Psoas muscle (tissue), 8 donors: ENCODE results near the gene GREM2. TPM values are rescaled to one million over a fixed set of nuclear protein-coding genes. Genes with fewer than 3 reads are reported as not detected.

Source experiments
- ATAC-seq, 4 donors: fragments of 200-7000 bp; cut with Tn5 transposase; one replicate each; pipeline ENCODE4 v1.9.1; 2020; ENCODE audit warnings: moderate library complexity in 3 of 4, mild to moderate bottlenecking in 2 of 4
- DNase-seq, 2 donors: peaks; one replicate each; pipeline ENCODE4 v3.0.0-alpha.2; 2020
- H3K27ac ChIP-seq: fragments of 200-600 bp; one replicate; pipeline ENCODE4 v1.8.0; 2022
- H3K27me3 ChIP-seq, 3 donors: fragments of 200-600 bp in 1 of 3; one replicate each; pipeline versions ENCODE4 v1.6.1 to v1.8.0; 2013 to 2022; ENCODE audit warnings: low read length in 2 of 3, mild to moderate bottlenecking in 2 of 3, moderate library complexity in 1 of 3; ENCODE audit not compliant: insufficient read depth in 3 of 3
- H3K36me3 ChIP-seq, 2 donors: fragments of 200-600 bp in 1 of 2; one replicate each; pipeline versions ENCODE4 v1.6.1 to v1.8.0; 2013 to 2022; ENCODE audit warnings: low read depth in 1 of 2, mild to moderate bottlenecking in 1 of 2, moderate library complexity in 1 of 2; ENCODE audit not compliant: insufficient read depth in 1 of 2
- H3K4me1 ChIP-seq: fragments of 200-600 bp; one replicate; pipeline ENCODE4 v1.8.0; 2022
- H3K4me3 ChIP-seq: fragments of 200-600 bp; one replicate; pipeline ENCODE4 v1.8.0; 2022; ENCODE audit warnings: mild to moderate bottlenecking
- H3K9me3 ChIP-seq: fragments of 200-600 bp; one replicate; pipeline ENCODE4 v1.8.0; 2022
- WGBS, 3 donors: extraction: QIAGEN DNeasy Blood & Tissue Kit; methylation state at CpG; one replicate each; pipeline versions ENCODE4 v1.1.6 to v1.1.7; 2013; 5-methylcytosine and 5-hydroxymethylcytosine counted together
- intact Hi-C, 2 donors: fragments of 100-400 bp; cut with DNase I; formaldehyde crosslinking; loops; one replicate each; pipeline versions ENCODE4 v1.11.0 to v1.14.2; 2022
- polyA plus RNA-seq, 3 donors: library from polyadenylated mRNA; stranded (reverse); fragments of 200-250 nt; gene quantifications; one replicate each; pipeline ENCODE4 v1.2.3, GENCODE V29; 2013
- total RNA-seq, 4 donors: library from RNA; stranded (reverse); fragmentation: NEBNext Ultra II Directional in 2 of 4; extraction: Animal tissue kit (Norgen Biotek cat#: 25700) in 2 of 4; gene quantifications; one replicate each; pipeline versions ENCODE4 v1.2.1 to v1.2.4, GENCODE V29; 2021 to 2023
- TF ChIP-seq, protein P1 (sequence below): fragments of 200-600 bp; IDR thresholded peaks from one replicate; pipeline ENCODE4 v1.8.0; 2022; ENCODE audit warnings: antibody characterized with exemption
- donor health status: healthy with polysubstance abuse.
- donor health status: DM: no; HTN: no; CAD: no; lungs with moderate emphysema.
- donor health status: Bipolar disorder and iron deficiency.
- donor health status: healthy.
- donor health status: DM: yes; HTN: yes; CAD: no.
- donor health status: DM: no; HTN: no; CAD: no.
- donor health status: DM: no; HTN: no; CAD: no.
- donor health status: DM: yes; HTN: yes; CAD: no.

GREM2 gene
- total and polyA plus RNA-seq, 7 donors, result 0.56 to 9.5 (median 1.4) TPM

DNA sequence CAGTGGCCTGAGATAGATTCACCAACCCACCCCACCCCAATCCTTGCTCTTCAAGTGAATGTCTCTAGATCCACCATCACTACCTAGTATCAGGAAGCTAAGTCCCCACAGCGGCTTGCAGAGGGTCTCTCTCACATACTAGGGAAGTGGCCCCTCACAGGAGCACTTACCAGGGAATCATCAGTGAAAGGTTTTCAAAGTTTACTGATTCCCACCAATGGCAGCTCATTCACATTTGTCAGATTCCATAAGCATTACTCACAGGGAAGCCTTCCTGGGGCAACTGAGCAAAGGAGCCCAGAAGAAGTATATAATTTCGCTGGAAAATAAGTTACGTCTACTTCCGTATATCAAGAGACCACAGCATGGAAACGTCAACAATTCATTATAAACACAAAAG, 120.8 kb downstream of the GREM2 start:
- ATAC-seq (no peak), DNase-seq (no peak)
- Histone ChIP-seq H3K36me3 (no peaks in the 10 kb centered on the region), H3K27me3 (no peaks in the 10 kb centered on the region), H3K9me3 (no peaks in the 10 kb centered on the region), H3K27ac (no peak overlapping the region), H3K4me1 (no peaks in the 10 kb centered on the region), H3K4me3 (no peak overlapping the region)
- 67 to 72% (median 71%) methylated on average over 5 of the region's 5 CpGs for WGBS, 3 donors
- TF ChIP-seq, protein P1, sequence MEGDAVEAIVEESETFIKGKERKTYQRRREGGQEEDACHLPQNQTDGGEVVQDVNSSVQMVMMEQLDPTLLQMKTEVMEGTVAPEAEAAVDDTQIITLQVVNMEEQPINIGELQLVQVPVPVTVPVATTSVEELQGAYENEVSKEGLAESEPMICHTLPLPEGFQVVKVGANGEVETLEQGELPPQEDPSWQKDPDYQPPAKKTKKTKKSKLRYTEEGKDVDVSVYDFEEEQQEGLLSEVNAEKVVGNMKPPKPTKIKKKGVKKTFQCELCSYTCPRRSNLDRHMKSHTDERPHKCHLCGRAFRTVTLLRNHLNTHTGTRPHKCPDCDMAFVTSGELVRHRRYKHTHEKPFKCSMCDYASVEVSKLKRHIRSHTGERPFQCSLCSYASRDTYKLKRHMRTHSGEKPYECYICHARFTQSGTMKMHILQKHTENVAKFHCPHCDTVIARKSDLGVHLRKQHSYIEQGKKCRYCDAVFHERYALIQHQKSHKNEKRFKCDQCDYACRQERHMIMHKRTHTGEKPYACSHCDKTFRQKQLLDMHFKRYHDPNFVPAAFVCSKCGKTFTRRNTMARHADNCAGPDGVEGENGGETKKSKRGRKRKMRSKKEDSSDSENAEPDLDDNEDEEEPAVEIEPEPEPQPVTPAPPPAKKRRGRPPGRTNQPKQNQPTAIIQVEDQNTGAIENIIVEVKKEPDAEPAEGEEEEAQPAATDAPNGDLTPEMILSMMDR, result no peak
- intact Hi-C loops, result no loop called here

DNA sequence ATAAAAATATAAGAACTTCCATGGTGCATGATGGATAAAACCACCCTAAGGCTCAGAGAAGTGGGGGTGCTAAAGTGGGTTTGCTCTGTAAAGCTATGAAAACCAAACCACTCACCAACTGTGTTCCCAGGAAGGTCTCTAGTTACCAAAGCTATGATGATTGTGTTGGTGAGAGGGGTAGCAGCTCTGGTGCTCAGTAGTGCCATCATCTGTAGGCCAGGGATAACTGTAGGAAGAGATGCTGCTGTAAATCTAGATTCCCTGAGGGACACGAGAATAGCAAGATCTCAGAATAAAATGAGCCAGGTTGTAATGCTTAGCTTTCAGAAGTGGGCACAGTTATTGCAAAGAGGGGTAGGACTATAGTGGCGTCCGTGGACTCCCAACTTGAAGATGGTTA, 124.5 kb downstream of the GREM2 start:
- WGBS, 3 donors, result 75 to 82% (median 81%) methylated on average over 3 of the region's 3 CpGs
- DNase-seq, result no peak
- no peaks in the 10 kb centered on the region for H3K4me1 ChIP-seq

DNA sequence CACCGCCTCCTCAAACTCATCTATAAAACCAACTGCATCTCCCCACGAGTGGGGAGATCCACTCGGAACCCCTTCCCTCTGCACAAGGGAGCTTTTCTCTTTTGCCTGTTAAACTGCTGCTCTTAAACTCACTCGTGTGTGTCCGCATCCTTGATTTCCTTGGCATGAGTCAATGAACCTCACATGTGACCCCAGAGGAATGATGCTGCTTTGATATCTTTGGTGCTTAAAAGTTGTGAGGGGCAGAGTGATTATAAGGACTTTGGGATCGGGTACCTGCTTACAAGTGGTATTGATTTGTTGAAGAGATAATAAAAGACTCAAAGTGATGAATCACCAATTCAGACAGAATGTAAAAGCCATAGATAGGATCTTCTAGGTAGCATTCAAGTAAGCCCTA, 125.3 kb downstream of the GREM2 start:
- no peak overlapping the region for H3K4me3 ChIP-seq
- H3K4me1 ChIP-seq, result no peaks in the 10 kb centered on the region
- H3K36me3 ChIP-seq, result no peaks in the 10 kb centered on the region
- no peaks in the 10 kb centered on the region for H3K9me3 ChIP-seq
- no peak overlapping the region for H3K27ac ChIP-seq
- ATAC-seq, result no peak
- no peak for DNase-seq
- intact Hi-C loops, result no loop called here
- TF ChIP-seq, protein P1, result no peak
- H3K27me3 ChIP-seq, result no peaks in the 10 kb centered on the region
- 68 to 77% (median 77%) methylated on average over 6 of the region's 6 CpGs for WGBS, 3 donors

More for the DNA sequence above, 124.5 kb downstream of the GREM2 start:
- no peak overlapping the region for H3K27ac ChIP-seq
- no peaks in the 10 kb centered on the region for H3K27me3 ChIP-seq
- no peak overlapping the region for H3K4me3 ChIP-seq
- H3K9me3 ChIP-seq, result no peaks in the 10 kb centered on the region
- ATAC-seq, result no peak
- H3K36me3 ChIP-seq, result no peaks in the 10 kb centered on the region
- TF ChIP-seq, protein P1, result no peak
- intact Hi-C loops, result no loop called here

DNA sequence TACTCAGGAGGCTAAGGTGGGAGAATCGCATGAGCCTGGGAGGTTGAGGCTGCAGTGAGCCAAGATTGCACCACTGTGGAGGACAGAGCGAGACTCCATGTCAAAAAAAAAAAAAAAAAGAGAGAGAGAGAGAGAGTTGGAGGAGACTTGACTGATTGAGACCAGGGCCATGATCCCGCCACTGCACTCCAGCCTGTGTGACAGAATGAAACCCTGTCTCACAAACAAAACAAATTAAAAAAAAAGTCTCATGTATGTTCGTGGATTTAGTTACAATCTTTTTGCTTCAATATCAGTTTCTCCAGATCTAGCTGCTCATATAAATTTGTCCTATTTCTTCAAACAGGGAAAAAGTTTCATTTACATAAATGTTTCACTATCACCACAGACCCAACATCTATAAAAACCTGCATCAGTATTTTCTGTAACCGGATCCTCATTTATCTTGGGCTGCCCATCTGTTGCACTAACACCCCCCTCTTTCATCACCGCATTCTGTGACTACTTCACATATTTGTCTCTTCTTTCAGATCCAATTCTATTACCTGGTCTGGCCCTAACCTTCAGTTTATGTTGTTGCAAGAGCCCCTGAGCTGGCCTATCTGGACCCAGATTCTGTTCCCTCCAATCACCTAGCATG, 127.0 kb downstream of the GREM2 start:
- no peaks in the 10 kb centered on the region for H3K36me3 ChIP-seq
- intact Hi-C loops, result no loop called here
- no peak overlapping the region for H3K4me3 ChIP-seq
- ATAC-seq, result no peak
- 71 to 75% (median 72%) methylated on average over 6 of the region's 6 CpGs for WGBS, 3 donors
- no peak for DNase-seq
- TF ChIP-seq, protein P1, result no peak
- no peaks in the 10 kb centered on the region for H3K9me3 ChIP-seq
- no peak overlapping the region for H3K27ac ChIP-seq
- H3K27me3 ChIP-seq, result no peaks in the 10 kb centered on the region
- H3K4me1 ChIP-seq, result no peaks in the 10 kb centered on the region

DNA sequence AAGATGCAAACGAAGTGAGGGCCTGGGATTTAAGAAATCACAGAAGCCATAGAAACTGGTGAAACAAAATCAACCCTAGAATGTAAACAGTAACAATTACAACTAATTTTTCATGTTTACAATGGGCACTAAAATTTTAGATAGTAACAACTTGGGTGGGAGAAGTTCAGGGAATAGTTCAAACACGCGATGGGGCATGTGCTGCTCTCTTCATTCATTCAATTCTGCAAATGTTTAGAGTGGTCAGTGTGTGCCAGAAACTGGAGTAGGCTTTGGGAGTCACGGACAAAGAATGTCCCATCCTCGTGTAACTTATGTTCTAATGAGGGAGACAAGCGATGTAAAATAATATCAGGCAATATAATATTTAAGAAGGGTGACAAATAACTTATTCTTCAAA, 133.4 kb downstream of the GREM2 start:
- no peak overlapping the region for H3K27ac ChIP-seq
- H3K27me3 ChIP-seq, result no peaks in the 10 kb centered on the region
- H3K9me3 ChIP-seq, result no peaks in the 10 kb centered on the region
- intact Hi-C loops, result no loop called here
- 80 to 86% (median 81%) methylated on average over 6 of the region's 6 CpGs for WGBS, 3 donors
- no peaks in the 10 kb centered on the region for H3K36me3 ChIP-seq
- no peak overlapping the region for H3K4me3 ChIP-seq
- DNase-seq (no peak), ATAC-seq (no peak)
- H3K4me1 ChIP-seq, result no peaks in the 10 kb centered on the region
- TF ChIP-seq, protein P1, result no peak
